Endodermal cell (in vitro differentiated cells): Measurements from ENCODE around the gene BRWD1. TPM values are rescaled to one million over a fixed set of nuclear protein-coding genes. Genes with fewer than 3 reads are reported as not detected.

Experiments
- DNase-seq: peaks from one replicate; pipeline ENCODE4 v3.0.0-alpha.2; 2017
- H3K27ac ChIP-seq: 2 replicates; pipeline ENCODE4 v1.5.1; 2013; ENCODE audit warnings: mild to moderate bottlenecking, low read depth, low read length, moderate library complexity
- H3K27me3 ChIP-seq: 2 replicates; pipeline ENCODE4 v1.6.1; 2013; ENCODE audit warnings: mild to moderate bottlenecking, low read length, moderate library complexity; ENCODE audit not compliant: insufficient read depth, control insufficient read depth, poor library complexity, severe bottlenecking
- H3K36me3 ChIP-seq: 2 replicates; pipeline ENCODE4 v1.7.0; 2013; ENCODE audit warnings: mild to moderate bottlenecking, low read length, moderate library complexity; ENCODE audit not compliant: control insufficient read depth, insufficient read depth
- H3K4me1 ChIP-seq: one replicate; pipeline ENCODE4 v1.7.0; 2013; ENCODE audit warnings: low read length; ENCODE audit not compliant: control insufficient read depth, insufficient read depth
- H3K4me3 ChIP-seq: 2 replicates; pipeline ENCODE4 v1.5.1; 2013; ENCODE audit warnings: mild to moderate bottlenecking, low read length, moderate library complexity
- H3K9ac ChIP-seq: 2 replicates; pipeline ENCODE4 v1.6.1; 2013; ENCODE audit warnings: mild to moderate bottlenecking, low read length, moderate library complexity; ENCODE audit not compliant: poor library complexity, severe bottlenecking; ENCODE audit errors: extremely low read depth
- H3K9me3 ChIP-seq: 2 replicates; pipeline ENCODE4 v1.6.1; 2013; ENCODE audit warnings: mild to moderate bottlenecking, low read length, moderate library complexity; ENCODE audit not compliant: control insufficient read depth
- H3K27ac Mint-ChIP-seq: 2 replicates; pipeline ENCODE4 v1.8.0; 2020; ENCODE audit warnings: mixed read lengths
- H3K27me3 Mint-ChIP-seq: 2 replicates; pipeline ENCODE4 v1.8.0; 2021; ENCODE audit warnings: mild to moderate bottlenecking, mixed read lengths; ENCODE audit not compliant: insufficient read depth
- H3K36me3 Mint-ChIP-seq: 2 replicates; pipeline ENCODE4 v1.8.0; 2020; ENCODE audit warnings: low read depth, mixed read lengths
- H3K4me1 Mint-ChIP-seq: 2 replicates; pipeline ENCODE4 v1.8.0; 2020; ENCODE audit warnings: mixed read lengths
- H3K4me3 Mint-ChIP-seq: 2 replicates; pipeline ENCODE4 v1.8.0; 2020; ENCODE audit warnings: mild to moderate bottlenecking, moderate library complexity, mixed read lengths
- H3K9me3 Mint-ChIP-seq: 2 replicates; pipeline ENCODE4 v1.8.0; 2020; ENCODE audit warnings: mild to moderate bottlenecking, mixed read lengths
- CTCF ChIP-seq: fragments of 200-600 bp; sonication (generic); conservative IDR thresholded peaks from 2 replicates; pipeline ENCODE4 v1.5.0; 2021; ENCODE audit warnings: antibody characterized with exemption, mild to moderate bottlenecking
- WGBS, 2 experiments: methylation state at CpG; one replicate each; pipeline versions ENCODE4 v1.1.5 to v1.1.7; 2013; ENCODE audit warnings: missing lambda C conversion rate in 2 of 2, mixed read lengths in 1 of 2; ENCODE audit not compliant: insufficient coverage in 1 of 2, insufficient read length in 1 of 2; 5-methylcytosine and 5-hydroxymethylcytosine counted together
- total RNA-seq, 2 donors: library from RNA; stranded (reverse); fragmentation: NEBNext Ultra II Directional in 1 of 2; extraction: Animal tissue kit (Norgen Biotek cat#: 25700) in 1 of 2; gene quantifications; 2 replicates in 1 of 2; 3 replicates in 1 of 2; pipeline ENCODE4 v1.2.1, GENCODE V29; 2021

The BRWD1 gene
- total RNA-seq, 2 donors from 2014 or later = 64.7 to 76.1 TPM

DNA sequence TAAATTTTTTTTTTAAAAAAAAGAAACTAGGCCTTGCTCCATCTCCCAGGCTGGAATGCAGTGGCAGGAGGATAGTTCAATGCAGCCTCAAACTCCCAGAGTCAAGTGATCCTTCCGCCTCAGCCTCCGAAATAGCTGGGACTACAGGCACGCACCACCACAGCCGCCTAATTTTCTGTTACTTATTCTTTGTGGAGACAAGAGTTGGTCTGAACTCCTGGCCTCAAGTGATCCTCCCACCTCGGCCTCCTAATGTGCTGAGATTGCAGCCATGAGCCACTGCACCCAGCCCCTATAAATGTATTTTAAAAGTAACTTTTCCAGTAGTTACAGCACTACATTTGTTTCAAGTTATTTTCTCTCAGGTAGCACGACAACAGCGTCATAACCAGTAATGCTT lies 2.3 kb downstream of the BRWD1 start:
- H3K27ac ChIP-seq = no peak overlapping the region
- Mint-ChIP-seq H3K27me3 (no peaks in the 10 kb centered on the region), H3K9me3 (no peaks in the 10 kb centered on the region), H3K4me3 (peak overlapping the region; percentile 5), H3K27ac (no peak overlapping the region), H3K4me1 (peaks cover 16% of the 10 kb centered on the region), H3K36me3 (peaks cover 38% of the 10 kb centered on the region)
- peaks cover 44% of the 10 kb centered on the region for H3K36me3 ChIP-seq
- H3K4me3 ChIP-seq = peak overlapping the region; percentile 80
- WGBS, 2 experiments = 94 to 96% methylated on average over 5 to 7 of the region's 7 CpGs
- no peak for TF ChIP-seq CTCF
- no peak overlapping the region for H3K9ac ChIP-seq
- no peak for DNase-seq
- H3K9me3 ChIP-seq = no peaks in the 10 kb centered on the region
- H3K4me1 ChIP-seq = no peaks in the 10 kb centered on the region
- no peaks in the 10 kb centered on the region for H3K27me3 ChIP-seq

DNA sequence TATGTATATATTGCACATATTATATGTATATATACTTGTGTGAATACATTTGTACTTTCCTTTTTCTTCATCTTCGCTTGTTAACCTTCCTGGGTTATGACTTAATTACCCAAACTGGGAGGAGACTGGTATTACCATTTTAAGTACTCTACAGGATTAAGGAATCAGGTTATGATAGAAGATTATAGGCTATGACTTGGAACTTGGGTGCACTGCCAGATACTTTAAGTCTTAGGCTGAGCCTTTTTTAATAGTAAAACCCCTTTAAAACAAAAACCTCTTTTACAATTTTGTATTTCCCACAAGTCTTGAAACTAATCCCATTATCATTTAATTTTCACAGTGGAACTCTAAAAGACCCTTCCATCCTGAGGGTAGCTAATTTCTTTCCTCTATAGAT lies 6.0 kb downstream of the BRWD1 start:
- Histone ChIP-seq H3K9ac (no peak overlapping the region), H3K4me3 (no peak overlapping the region), H3K9me3 (peaks cover under 1% of the 10 kb centered on the region), H3K4me1 (no peaks in the 10 kb centered on the region), H3K27me3 (no peaks in the 10 kb centered on the region), H3K27ac (no peak overlapping the region), H3K36me3 (peaks cover 64% of the 10 kb centered on the region)
- H3K4me1 Mint-ChIP-seq = peaks cover 11% of the 10 kb centered on the region
- no peak for DNase-seq
- H3K4me3 Mint-ChIP-seq = no peak overlapping the region
- WGBS, 2 experiments = no CpG with 5 or more reads among the region's 1 CpG
- no peak for TF ChIP-seq CTCF
- H3K27me3 Mint-ChIP-seq = no peaks in the 10 kb centered on the region
- no peak overlapping the region for H3K27ac Mint-ChIP-seq
- peaks cover 64% of the 10 kb centered on the region for H3K36me3 Mint-ChIP-seq
- no peaks in the 10 kb centered on the region for H3K9me3 Mint-ChIP-seq

DNA sequence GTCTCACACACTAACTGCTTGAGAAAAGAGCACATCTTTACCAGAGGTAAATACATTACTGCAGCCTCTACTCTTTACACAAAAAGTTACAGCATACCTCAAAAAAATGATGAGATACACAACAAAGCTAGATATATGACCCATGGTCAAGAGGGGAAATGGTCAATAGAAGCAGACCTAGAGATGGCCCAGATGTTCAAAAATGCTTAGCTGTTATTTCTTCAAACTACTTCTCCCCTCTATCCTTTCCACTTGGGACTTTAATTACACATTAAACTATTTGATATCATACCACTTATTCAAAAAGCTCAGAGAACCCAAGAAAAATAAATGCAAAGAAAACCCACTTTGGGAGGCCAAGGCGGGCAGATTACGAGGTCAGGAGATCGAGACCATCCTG lies 12.8 kb downstream of the BRWD1 start:
- Mint-ChIP-seq H3K4me1 (no peaks in the 10 kb centered on the region), H3K9me3 (peaks cover 18% of the 10 kb centered on the region), H3K4me3 (no peak overlapping the region), H3K27ac (no peak overlapping the region), H3K27me3 (no peaks in the 10 kb centered on the region), H3K36me3 (peaks cover 75% of the 10 kb centered on the region)
- H3K4me1 ChIP-seq = no peaks in the 10 kb centered on the region
- H3K4me3 ChIP-seq = no peak overlapping the region
- WGBS, 2 experiments = 100% methylated on average over 3 of the region's 3 CpGs; no CpG with 5 or more reads in 1 of the 2 experiments
- no peak for DNase-seq
- no peak overlapping the region for H3K9ac ChIP-seq
- peaks cover 29% of the 10 kb centered on the region for H3K9me3 ChIP-seq
- H3K27ac ChIP-seq = no peak overlapping the region
- peaks cover 83% of the 10 kb centered on the region for H3K36me3 ChIP-seq
- TF ChIP-seq CTCF = no peak
- no peaks in the 10 kb centered on the region for H3K27me3 ChIP-seq
